GM10266 (cell line): ENCODE measurements around the gene CAPN3.

ENCODE experiments used
- DNase-seq: peaks from one replicate; pipeline ENCODE4 v3.0.0; 2012; ENCODE audit errors: extremely low spot score
- CTCF ChIP-seq: IDR thresholded peaks from 2 replicates; pipeline ENCODE4 v1.5.1; 2012; ENCODE audit warnings: mild to moderate bottlenecking, low read depth; ENCODE audit not compliant: control insufficient read depth, insufficient read depth; ENCODE audit errors: missing control alignments

The CAPN3 gene

GRCh38 chr15:42385980-42386700, 26.8 kb downstream of the CAPN3 start:
- no peak for TF ChIP-seq CTCF
- no peak for DNase-seq

- no peak for TF ChIP-seq CTCF
- DNase-seq: no peak
Observed at GRCh38 chr15:42387603-42388002, 28.3 kb downstream of the CAPN3 start.

GRCh38 chr15:42392309-42393024, 33.2 kb downstream of the CAPN3 start:
- DNase-seq: no peak

GRCh38 chr15:42394106-42394505, 34.8 kb downstream of the CAPN3 start:
- no peak for DNase-seq
- TF ChIP-seq CTCF: no peak

More at GRCh38 chr15:42392309-42393024, 33.2 kb downstream of the CAPN3 start:
- TF ChIP-seq CTCF: no peak

- no peak for DNase-seq
Observed at GRCh38 chr15:42395838-42396237, 36.5 kb downstream of the CAPN3 start.

GRCh38 chr15:42401544-42402454, 42.5 kb downstream of the CAPN3 start:
- no peak for DNase-seq
- TF ChIP-seq CTCF: no peak

More at GRCh38 chr15:42395838-42396237, 36.5 kb downstream of the CAPN3 start:
- TF ChIP-seq CTCF: no peak
